HAP-1 (cell line): ENCODE results near the gene PCDHB7.
A peak's percentile ranks its signal among the peaks of the same experiment; 100 is the strongest.
"Not testable (repeated sequence)": the region's sequence is repeated elsewhere in the genome, so short reads cannot be mapped to it uniquely, and the experiment has no call there.

Source experiments
- DNase-seq, 2 experiments: peaks; one replicate each; pipeline ENCODE4 v3.0.0-alpha.2; 2016 to 2020; ENCODE audit warnings: low spot score in 2 of 2
- H3K27me3 ChIP-seq: fragments of 250-450 bp; sonication (Bioruptor Pico); 2 replicates; pipeline ENCODE4 v1.5.1; 2020; ENCODE audit warnings: low read depth, mild to moderate bottlenecking, moderate library complexity
- H3K36me3 ChIP-seq: fragments of 250-450 bp; sonication (Bioruptor Pico); replicated peaks from 2 replicates; pipeline ENCODE4 v1.5.1; 2020; ENCODE audit warnings: mild to moderate bottlenecking
- H3K4me1 ChIP-seq: fragments of 250-450 bp; sonication (Bioruptor Pico); 2 replicates; pipeline ENCODE4 v1.5.1; 2020; ENCODE audit warnings: mild to moderate bottlenecking
- H3K4me3 ChIP-seq: fragments of 250-450 bp; sonication (Bioruptor Pico); 2 replicates; pipeline ENCODE4 v1.5.1; 2020; ENCODE audit warnings: mild to moderate bottlenecking, moderate library complexity
- H3K9me3 ChIP-seq: fragments of 250-450 bp; sonication (Bioruptor Pico); 2 replicates; pipeline ENCODE4 v1.5.1; 2020; ENCODE audit warnings: mild to moderate bottlenecking, moderate library complexity
- in situ Hi-C: fragments of 300-500 bp; cut with MboI; formaldehyde crosslinking; loops from 3 replicates; pipeline ENCODE4 v1.14.3; 2020; ENCODE audit warnings: low sequenced_read_pairs, inconsistent platforms, mixed read lengths

PCDHB7 gene

DNA sequence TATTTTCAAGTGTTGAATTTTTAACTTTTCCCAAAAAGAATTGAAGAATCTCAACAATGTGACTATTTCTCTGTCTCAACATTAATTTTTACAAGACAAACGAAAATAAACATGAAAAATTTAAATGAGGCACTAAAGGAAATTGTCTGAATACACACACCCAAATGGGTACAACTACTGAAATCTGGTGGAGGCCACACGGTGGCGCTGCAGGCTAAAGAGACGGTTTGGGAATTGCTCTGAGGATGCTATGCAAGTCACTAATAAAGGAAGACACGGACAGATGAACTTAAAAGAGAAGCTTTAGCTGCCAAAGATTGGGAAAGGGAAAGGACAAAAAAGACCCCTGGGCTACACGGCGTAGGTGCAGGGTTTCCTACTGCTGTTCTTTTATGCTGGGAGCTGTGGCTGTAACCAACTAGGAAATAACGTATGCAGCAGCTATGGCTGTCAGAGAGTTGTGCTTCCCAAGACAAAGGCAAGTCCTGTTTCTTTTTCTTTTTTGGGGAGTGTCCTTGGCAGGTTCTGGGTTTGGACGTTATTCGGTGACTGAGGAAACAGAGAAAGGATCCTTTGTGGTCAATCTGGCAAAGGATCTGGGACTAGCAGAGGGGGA, 19.8 kb downstream of the PCDHB7 start, which contains the start of gene PCDHB10:
TSS of gene PCDHB10 (plus strand) at position 244 of the 616 bp plus-strand sequence. CDS start at position 444, 200 bp downstream.
- H3K27me3 ChIP-seq: no peaks in the 10 kb centered on the region
- in situ Hi-C loops: no loop called here
- no peak within 1 kb of the TSS for H3K4me3 ChIP-seq
- no peaks in the 10 kb centered on the region for H3K9me3 ChIP-seq
- H3K36me3 ChIP-seq: no peaks in the 10 kb centered on the region
- H3K4me1 ChIP-seq: no peaks in the 10 kb centered on the region
- peak; percentile 39 to 77 for DNase-seq

DNA sequence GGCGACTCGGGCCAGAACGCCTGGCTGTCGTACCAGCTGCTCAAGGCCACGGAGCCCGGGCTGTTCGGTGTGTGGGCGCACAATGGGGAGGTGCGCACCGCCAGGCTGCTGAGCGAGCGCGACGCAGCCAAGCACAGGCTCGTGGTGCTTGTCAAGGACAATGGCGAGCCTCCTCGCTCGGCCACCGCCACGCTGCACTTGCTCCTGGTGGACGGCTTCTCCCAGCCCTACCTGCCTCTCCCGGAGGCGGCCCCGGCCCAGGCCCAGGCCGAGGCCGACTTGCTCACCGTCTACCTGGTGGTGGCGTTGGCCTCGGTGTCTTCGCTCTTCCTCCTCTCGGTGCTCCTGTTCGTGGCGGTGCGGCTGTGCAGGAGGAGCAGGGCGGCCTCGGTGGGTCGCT, 21.9 kb downstream of the PCDHB7 start:
- DNase-seq, H3K4me3 ChIP-seq, H3K9me3 ChIP-seq, H3K36me3 ChIP-seq, H3K27me3 ChIP-seq, H3K4me1 ChIP-seq, in situ Hi-C loops: not testable (repeated sequence)

DNA sequence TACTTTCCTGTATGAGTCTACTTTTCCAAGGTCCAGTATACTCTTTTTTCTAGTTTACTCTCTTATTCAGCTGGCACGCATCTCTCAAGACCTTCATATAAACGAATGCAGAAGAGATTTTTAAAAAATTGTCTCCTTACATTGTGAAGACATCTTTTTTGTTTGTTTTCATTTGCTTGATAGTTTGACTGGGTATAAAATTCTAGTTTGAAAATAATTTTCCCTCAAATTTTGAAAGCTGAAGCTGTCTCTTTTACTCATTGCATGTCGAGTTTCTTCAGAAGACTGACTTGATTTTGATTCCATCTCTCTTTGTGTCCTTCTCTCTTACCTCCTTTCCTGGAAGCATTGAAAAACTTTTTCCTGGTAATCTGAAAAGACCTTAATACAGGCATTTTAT, 23.9 kb downstream of the PCDHB7 start:
- in situ Hi-C loops: no loop called here
- no peaks in the 10 kb centered on the region for H3K36me3 ChIP-seq
- DNase-seq: no peak
- H3K27me3 ChIP-seq: no peaks in the 10 kb centered on the region
- no peak overlapping the region for H3K4me3 ChIP-seq
- H3K4me1 ChIP-seq: no peaks in the 10 kb centered on the region
- no peaks in the 10 kb centered on the region for H3K9me3 ChIP-seq

DNA sequence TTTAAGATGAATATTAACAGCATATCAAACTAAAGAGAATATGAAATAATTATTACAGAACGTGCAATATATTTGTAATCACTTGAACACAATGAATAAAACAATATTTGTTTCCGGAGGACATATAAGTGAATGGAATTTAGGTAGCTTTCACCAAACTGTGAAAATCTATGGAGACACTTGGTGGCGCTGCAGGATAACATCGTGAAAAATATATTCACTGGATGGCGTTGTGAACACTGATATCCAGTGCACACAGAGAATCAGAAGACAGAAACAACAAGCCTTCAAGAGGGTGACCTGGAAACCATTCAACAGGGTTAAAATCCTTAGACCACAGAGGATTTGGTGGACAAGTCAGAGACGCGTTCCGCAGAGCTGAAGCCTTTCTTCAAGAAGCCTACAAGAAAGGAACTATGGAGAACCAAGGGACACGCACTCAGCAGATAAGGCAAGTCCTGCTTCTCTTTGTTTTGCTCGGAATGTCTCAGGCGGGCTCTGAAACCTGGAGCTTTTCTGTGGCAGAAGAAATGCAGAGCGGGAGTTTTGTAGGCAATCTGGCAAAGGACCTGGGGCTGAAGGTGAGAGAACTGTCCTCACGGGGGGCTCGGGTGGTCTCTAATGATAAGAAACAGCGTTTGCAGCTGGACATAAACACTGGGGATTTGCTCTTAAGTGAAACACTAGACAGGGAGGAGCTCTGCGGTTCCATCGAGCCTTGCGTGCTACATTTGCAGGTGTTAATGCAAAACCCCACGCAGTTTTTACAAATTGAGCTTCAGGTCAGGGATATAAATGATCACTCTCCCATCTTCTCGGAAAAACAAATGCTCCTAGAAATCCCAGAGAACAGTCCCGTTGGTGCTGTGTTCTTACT, 27.2 kb downstream of the PCDHB7 start, which contains the start of gene PCDHB11:
TSS of gene PCDHB11 (plus strand) at position 269 of the 877 bp plus-strand sequence. CDS start at position 417, 148 bp downstream.
- H3K36me3 ChIP-seq: no peaks in the 10 kb centered on the region
- DNase-seq: peak; percentile 4 to 47
- in situ Hi-C loops: loop anchor here (25.0 kb wide), 1 partner anchor 363 kb away; no protein-coding TSS in a partner anchor
- no peaks in the 10 kb centered on the region for H3K4me1 ChIP-seq
- no peak within 1 kb of the TSS for H3K4me3 ChIP-seq
- no peaks in the 10 kb centered on the region for H3K9me3 ChIP-seq
- no peaks in the 10 kb centered on the region for H3K27me3 ChIP-seq

DNA sequence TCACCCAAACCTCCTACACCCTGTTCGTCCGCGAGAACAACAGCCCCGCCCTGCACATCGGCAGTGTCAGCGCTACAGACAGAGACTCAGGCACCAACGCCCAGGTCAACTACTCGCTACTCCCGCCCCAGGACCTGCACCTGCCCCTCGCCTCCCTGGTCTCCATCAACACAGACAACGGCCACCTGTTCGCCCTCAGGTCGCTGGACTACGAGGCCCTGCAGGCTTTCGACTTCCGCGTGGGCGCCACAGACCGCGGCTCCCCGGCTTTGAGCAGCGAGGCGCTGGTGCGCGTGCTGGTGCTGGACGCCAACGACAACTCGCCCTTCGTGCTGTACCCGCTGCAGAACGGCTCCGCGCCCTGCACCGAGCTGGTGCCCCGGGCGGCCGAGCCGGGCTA, 28.7 kb downstream of the PCDHB7 start:
- not testable (repeated sequence) for H3K4me1 ChIP-seq, H3K4me3 ChIP-seq, H3K36me3 ChIP-seq, H3K27me3 ChIP-seq, DNase-seq, H3K9me3 ChIP-seq
- in situ Hi-C loops: loop anchor here (25.0 kb wide), 1 partner anchor 361 kb away; no protein-coding TSS in a partner anchor

DNA sequence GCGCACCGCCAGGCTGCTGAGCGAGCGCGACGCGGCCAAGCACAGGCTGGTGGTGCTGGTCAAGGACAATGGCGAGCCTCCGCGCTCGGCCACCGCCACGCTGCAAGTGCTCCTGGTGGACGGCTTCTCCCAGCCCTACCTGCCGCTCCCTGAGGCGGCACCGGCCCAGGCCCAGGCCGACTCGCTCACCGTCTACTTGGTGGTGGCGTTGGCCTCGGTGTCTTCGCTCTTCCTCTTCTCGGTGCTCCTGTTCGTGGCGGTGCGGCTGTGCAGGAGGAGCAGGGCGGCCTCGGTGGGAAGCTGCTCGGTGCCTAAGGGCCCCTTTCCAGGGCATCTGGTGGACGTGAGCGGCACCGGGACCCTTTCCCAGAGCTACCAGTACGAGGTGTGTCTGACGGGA, 29.2 kb downstream of the PCDHB7 start:
- in situ Hi-C loops: loop anchor here (25.0 kb wide), 1 partner anchor 361 kb away; no protein-coding TSS in a partner anchor
- H3K9me3 ChIP-seq: not testable (repeated sequence)

DNA sequence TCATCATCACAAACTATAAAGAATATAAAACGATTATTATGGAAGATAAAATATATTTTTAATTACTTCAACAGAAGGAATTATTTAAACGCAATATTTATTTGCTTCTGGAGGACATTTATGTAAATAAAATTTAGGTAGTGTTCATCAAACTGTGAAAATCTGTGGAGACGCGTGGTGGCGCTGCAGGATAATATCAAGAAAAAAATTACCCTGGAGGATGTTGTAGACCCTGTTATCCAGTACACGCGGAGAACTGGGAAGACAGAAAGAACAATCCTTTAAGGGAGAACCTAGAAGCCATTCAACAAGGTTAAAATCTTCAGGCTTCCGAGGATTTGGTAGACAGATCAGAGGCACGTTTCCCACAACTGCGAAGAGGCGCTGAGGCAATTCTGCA, 36.0 kb downstream of the PCDHB7 start, which contains the start of gene PCDHB12:
TSS of gene PCDHB12 (plus strand) at position 242 of the 400 bp plus-strand sequence. CDS start 189 bp downstream, outside the sequence.
- Histone ChIP-seq H3K27me3 (no peaks in the 10 kb centered on the region), H3K9me3 (no peaks in the 10 kb centered on the region), H3K4me3 (no peak within 1 kb of the TSS), H3K4me1 (no peaks in the 10 kb centered on the region), H3K36me3 (no peaks in the 10 kb centered on the region)
- in situ Hi-C loops: loop anchor here (25.0 kb wide), 1 partner anchor 354 kb away; no protein-coding TSS in a partner anchor
- no peak for DNase-seq

More for the DNA sequence above, 29.2 kb downstream of the PCDHB7 start:
- H3K27me3 ChIP-seq, H3K4me3 ChIP-seq, H3K4me1 ChIP-seq, H3K36me3 ChIP-seq, DNase-seq: not testable (repeated sequence)

DNA sequence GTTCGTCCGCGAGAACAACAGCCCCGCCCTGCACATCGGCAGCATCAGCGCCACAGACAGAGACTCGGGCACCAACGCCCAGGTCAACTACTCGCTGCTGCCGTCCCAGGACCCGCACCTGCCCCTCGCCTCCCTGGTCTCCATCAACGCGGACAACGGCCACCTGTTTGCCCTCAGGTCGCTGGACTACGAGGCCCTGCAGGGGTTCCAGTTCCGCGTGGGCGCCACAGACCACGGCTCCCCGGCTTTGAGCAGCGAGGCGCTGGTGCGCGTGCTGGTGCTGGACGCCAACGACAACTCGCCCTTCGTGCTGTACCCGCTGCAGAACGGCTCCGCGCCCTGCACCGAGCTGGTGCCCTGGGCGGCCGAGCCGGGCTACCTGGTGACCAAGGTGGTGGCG, 37.8 kb downstream of the PCDHB7 start:
- not testable (repeated sequence) for H3K36me3 ChIP-seq, H3K9me3 ChIP-seq, H3K27me3 ChIP-seq, H3K4me1 ChIP-seq, H3K4me3 ChIP-seq, DNase-seq
- in situ Hi-C loops: loop anchor here (25.0 kb wide), 1 partner anchor 352 kb away; no protein-coding TSS in a partner anchor

DNA sequence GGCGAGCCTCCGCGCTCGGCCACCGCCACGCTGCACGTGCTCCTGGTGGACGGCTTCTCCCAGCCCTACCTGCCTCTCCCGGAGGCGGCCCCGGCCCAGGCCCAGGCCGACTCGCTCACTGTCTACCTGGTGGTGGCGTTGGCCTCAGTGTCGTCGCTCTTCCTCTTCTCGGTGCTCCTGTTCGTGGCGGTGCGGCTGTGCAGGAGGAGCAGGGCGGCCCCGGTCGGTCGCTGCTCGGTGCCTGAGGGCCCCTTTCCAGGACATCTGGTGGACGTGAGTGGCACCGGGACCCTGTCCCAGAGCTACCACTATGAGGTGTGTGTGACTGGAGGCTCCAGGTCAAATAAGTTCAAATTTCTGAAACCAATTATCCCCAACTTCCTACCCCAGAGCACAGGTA, 38.4 kb downstream of the PCDHB7 start:
- H3K4me3 ChIP-seq, H3K36me3 ChIP-seq, H3K4me1 ChIP-seq, DNase-seq, H3K9me3 ChIP-seq, H3K27me3 ChIP-seq: not testable (repeated sequence)
- in situ Hi-C loops: loop anchor here (25.0 kb wide), 1 partner anchor 351 kb away; no protein-coding TSS in a partner anchor

DNA sequence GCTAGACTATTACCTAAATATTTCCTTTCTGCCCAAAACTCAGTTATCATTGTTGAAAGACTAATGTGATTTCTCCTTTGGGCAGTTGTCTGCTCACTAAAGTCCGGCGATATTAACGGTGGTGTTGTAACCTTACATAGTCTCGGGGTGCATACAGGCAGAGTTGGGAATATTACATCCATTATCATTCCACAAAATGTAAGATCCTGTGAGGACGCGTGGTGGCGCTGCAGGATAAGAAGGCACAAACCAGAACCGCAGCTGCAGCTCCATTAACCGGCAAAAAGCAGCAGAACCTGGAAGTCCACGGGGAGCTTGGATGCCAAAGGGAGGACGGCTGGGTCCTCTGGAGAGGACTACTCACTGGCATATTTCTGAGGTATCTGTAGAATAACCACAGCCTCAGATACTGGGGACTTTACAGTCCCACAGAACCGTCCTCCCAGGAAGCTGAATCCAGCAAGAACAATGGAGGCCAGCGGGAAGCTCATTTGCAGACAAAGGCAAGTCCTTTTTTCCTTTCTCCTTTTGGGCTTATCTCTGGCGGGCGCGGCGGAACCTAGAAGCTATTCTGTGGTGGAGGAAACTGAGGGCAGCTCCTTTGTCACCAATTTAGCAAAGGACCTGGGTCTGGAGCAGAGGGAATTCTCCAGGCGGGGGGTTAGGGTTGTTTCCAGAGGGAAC, 41.4 kb downstream of the PCDHB7 start, which contains the start of gene PCDHB13:
TSS of gene PCDHB13 (plus strand) at position 264 of the 684 bp plus-strand sequence. CDS start at position 469, 205 bp downstream.
- not testable (repeated sequence) for H3K4me1 ChIP-seq, H3K27me3 ChIP-seq, H3K9me3 ChIP-seq, H3K36me3 ChIP-seq
- in situ Hi-C loops: loop anchor here (25.0 kb wide), 1 partner anchor 349 kb away; no protein-coding TSS in a partner anchor
- H3K4me3 ChIP-seq: peak within 1 kb of the TSS; percentile 17
- peak; percentile 65 to 86 for DNase-seq

DNA sequence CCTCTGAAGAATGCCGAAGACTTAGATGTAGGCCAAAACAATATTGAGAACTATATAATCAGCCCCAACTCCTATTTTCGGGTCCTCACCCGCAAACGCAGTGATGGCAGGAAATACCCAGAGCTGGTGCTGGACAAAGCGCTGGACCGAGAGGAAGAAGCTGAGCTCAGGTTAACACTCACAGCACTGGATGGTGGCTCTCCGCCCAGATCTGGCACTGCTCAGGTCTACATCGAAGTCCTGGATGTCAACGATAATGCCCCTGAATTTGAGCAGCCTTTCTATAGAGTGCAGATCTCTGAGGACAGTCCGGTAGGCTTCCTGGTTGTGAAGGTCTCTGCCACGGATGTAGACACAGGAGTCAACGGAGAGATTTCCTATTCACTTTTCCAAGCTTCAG, 42.1 kb downstream of the PCDHB7 start:
- H3K4me1 ChIP-seq, H3K27me3 ChIP-seq, DNase-seq, H3K36me3 ChIP-seq, H3K4me3 ChIP-seq, H3K9me3 ChIP-seq: not testable (repeated sequence)
- in situ Hi-C loops: loop anchor here (25.0 kb wide), 1 partner anchor 348 kb away; no protein-coding TSS in a partner anchor

DNA sequence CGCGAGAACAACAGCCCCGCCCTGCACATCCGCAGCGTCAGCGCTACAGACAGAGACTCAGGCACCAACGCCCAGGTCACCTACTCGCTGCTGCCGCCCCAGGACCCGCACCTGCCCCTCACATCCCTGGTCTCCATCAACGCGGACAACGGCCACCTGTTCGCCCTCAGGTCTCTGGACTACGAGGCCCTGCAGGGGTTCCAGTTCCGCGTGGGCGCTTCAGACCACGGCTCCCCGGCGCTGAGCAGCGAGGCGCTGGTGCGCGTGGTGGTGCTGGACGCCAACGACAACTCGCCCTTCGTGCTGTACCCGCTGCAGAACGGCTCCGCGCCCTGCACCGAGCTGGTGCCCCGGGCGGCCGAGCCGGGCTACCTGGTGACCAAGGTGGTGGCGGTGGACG, 43.1 kb downstream of the PCDHB7 start:
- H3K4me1 ChIP-seq, H3K36me3 ChIP-seq, DNase-seq, H3K4me3 ChIP-seq, H3K9me3 ChIP-seq, H3K27me3 ChIP-seq: not testable (repeated sequence)
- in situ Hi-C loops: loop anchor here (25.0 kb wide), 1 partner anchor 347 kb away; no protein-coding TSS in a partner anchor

DNA sequence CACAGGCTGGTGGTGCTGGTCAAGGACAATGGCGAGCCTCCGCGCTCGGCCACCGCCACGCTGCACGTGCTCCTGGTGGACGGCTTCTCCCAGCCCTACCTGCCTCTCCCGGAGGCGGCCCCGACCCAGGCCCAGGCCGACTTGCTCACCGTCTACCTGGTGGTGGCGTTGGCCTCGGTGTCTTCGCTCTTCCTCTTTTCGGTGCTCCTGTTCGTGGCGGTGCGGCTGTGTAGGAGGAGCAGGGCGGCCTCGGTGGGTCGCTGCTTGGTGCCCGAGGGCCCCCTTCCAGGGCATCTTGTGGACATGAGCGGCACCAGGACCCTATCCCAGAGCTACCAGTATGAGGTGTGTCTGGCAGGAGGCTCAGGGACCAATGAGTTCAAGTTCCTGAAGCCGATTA, 43.6 kb downstream of the PCDHB7 start:
- not testable (repeated sequence) for H3K9me3 ChIP-seq, DNase-seq, H3K36me3 ChIP-seq, H3K4me3 ChIP-seq, H3K4me1 ChIP-seq, H3K27me3 ChIP-seq
- in situ Hi-C loops: loop anchor here (25.0 kb wide), 1 partner anchor 346 kb away; no protein-coding TSS in a partner anchor
